Activated CD8-positive, alpha-beta memory T cell treated with anti-CD3 and anti-CD28 coated beads, Interleukin-2, amount 50 U/mL, for 1 hour (primary cell): ENCODE results near the gene QPCTL.
"Not testable (repeated sequence)": the region's sequence is repeated elsewhere in the genome, so short reads cannot be mapped to it uniquely, and the experiment has no call there.

Source experiments
- DNase-seq: peaks from one replicate; pipeline ENCODE4 v3.0.0-alpha.2; 2020; ENCODE audit errors: extremely low read depth

Gene QPCTL

GRCh38 chr19:45676851-45677263 lies 15.6 kb upstream of the QPCTL start:
- DNase-seq, result no peak

GRCh38 chr19:45677351-45678230 lies 14.9 kb upstream of the QPCTL start:
- peak; percentile 68 for DNase-seq

GRCh38 chr19:45681391-45682015 lies 11.0 kb upstream of the QPCTL start:
- no peak for DNase-seq

GRCh38 chr19:45682117-45682516 lies 10.3 kb upstream of the QPCTL start:
- no peak for DNase-seq

- no peak for DNase-seq
Measured at GRCh38 chr19:45682908-45683307, 9.6 kb upstream of the QPCTL start.

GRCh38 chr19:45685045-45685444 lies 7.4 kb upstream of the QPCTL start:
- not testable (repeated sequence) for DNase-seq

GRCh38 chr19:45687599-45687998 lies 4.9 kb upstream of the QPCTL start:
- DNase-seq, result no peak

- peak; percentile 83 for DNase-seq
Measured at GRCh38 chr19:45691516-45692186, 815 bp upstream of the QPCTL start, which contains the start of gene SNRPD2. Gene SNRPD2, minus strand, starts transcription at chr19:45691953. Its CDS starts 65 bp downstream, at chr19:45691888.

- no peak for DNase-seq
Measured at GRCh38 chr19:45693106-45693788, 781 bp downstream of the QPCTL start.

- no peak for DNase-seq
Measured at GRCh38 chr19:45701676-45702075, 9.2 kb downstream of the QPCTL start.

GRCh38 chr19:45705115-45705514 lies 12.6 kb downstream of the QPCTL start:
- DNase-seq, result no peak

GRCh38 chr19:45705710-45706415 lies 13.4 kb downstream of the QPCTL start:
- no peak for DNase-seq

- DNase-seq, result no peak
Measured at GRCh38 chr19:45710356-45711130, 18.1 kb downstream of the QPCTL start.

- DNase-seq, result no peak
Measured at GRCh38 chr19:45711851-45712698, 19.6 kb downstream of the QPCTL start.

GRCh38 chr19:45712699-45713067 lies 20.2 kb downstream of the QPCTL start:
- no peak for DNase-seq

- no peak for DNase-seq
Measured at GRCh38 chr19:45713141-45713540, 20.7 kb downstream of the QPCTL start.

- DNase-seq, result no peak
Measured at GRCh38 chr19:45715139-45715538, 22.7 kb downstream of the QPCTL start.

- no peak for DNase-seq
Measured at GRCh38 chr19:45716359-45717130, 24.1 kb downstream of the QPCTL start.
